Panc1 (cell line): ENCODE data around the gene ENPP7.

Experiments used
- POLR2AphosphoS5 ChIP-seq: IDR thresholded peaks from 2 replicates; pipeline ENCODE4 v1.6.1; 2012; ENCODE audit warnings: mild to moderate bottlenecking, low read depth, low read length, moderate library complexity
- TF ChIP-seq, protein P1 (sequence below): fragments of 450-650 bp; IDR thresholded peaks from 2 replicates; pipeline ENCODE4 v1.5.1; 2017; ENCODE audit warnings: mild to moderate bottlenecking
- TF ChIP-seq, protein P2 (sequence below), 2 experiments: IDR thresholded peaks; 2 replicates each; pipeline ENCODE4 v1.6.1; 2011 to 2012; ENCODE audit warnings: low read depth in 2 of 2, control low read depth in 1 of 2, low read length in 1 of 2, mild to moderate bottlenecking in 1 of 2, moderate library complexity in 1 of 2; ENCODE audit not compliant: insufficient read depth in 1 of 2

DNA sequence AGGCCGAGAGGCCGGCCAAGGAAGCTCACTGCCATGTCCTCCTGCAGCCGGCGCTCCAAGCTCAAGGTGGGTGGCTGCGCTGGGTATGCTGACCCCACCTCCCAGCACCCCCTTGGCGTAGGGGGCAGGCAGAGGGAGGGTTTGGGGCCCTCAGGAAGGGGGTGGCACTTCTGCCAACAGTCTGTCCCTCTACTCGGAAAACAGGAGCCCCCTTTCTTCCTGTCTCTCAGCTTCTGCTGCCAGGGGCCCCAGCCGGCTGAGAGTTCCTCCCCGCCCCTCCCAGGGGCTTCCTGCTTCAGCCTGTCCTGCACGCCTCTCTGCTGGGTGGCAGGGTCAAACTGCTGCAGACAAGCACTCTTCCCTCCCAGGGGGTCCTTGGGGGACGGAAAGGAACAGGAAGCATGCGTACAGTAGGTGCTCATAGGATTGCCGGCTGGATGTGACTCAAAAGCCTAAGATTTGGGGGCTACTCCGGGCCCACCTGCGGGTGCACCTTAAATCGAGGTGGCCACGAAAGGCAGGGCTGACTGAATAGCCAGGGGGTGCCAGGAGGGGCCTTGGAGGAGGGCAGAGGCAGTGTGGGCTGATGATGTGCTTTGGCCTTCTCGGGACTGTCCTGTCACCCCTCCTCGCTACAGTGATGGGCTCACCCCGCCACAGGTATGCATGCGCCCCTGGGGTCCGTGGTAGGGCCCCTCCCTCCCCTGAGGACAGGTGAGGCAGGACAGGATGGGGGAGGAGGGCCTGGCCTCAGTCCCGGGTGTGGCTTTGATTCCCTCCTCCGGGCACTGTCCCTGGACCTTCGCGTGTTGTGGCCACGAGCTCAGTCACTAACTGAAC lies 51.2 kb downstream of the ENPP7 start:
- TF ChIP-seq, protein P1, sequence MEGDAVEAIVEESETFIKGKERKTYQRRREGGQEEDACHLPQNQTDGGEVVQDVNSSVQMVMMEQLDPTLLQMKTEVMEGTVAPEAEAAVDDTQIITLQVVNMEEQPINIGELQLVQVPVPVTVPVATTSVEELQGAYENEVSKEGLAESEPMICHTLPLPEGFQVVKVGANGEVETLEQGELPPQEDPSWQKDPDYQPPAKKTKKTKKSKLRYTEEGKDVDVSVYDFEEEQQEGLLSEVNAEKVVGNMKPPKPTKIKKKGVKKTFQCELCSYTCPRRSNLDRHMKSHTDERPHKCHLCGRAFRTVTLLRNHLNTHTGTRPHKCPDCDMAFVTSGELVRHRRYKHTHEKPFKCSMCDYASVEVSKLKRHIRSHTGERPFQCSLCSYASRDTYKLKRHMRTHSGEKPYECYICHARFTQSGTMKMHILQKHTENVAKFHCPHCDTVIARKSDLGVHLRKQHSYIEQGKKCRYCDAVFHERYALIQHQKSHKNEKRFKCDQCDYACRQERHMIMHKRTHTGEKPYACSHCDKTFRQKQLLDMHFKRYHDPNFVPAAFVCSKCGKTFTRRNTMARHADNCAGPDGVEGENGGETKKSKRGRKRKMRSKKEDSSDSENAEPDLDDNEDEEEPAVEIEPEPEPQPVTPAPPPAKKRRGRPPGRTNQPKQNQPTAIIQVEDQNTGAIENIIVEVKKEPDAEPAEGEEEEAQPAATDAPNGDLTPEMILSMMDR, result no peak
- TF ChIP-seq, protein P2, sequence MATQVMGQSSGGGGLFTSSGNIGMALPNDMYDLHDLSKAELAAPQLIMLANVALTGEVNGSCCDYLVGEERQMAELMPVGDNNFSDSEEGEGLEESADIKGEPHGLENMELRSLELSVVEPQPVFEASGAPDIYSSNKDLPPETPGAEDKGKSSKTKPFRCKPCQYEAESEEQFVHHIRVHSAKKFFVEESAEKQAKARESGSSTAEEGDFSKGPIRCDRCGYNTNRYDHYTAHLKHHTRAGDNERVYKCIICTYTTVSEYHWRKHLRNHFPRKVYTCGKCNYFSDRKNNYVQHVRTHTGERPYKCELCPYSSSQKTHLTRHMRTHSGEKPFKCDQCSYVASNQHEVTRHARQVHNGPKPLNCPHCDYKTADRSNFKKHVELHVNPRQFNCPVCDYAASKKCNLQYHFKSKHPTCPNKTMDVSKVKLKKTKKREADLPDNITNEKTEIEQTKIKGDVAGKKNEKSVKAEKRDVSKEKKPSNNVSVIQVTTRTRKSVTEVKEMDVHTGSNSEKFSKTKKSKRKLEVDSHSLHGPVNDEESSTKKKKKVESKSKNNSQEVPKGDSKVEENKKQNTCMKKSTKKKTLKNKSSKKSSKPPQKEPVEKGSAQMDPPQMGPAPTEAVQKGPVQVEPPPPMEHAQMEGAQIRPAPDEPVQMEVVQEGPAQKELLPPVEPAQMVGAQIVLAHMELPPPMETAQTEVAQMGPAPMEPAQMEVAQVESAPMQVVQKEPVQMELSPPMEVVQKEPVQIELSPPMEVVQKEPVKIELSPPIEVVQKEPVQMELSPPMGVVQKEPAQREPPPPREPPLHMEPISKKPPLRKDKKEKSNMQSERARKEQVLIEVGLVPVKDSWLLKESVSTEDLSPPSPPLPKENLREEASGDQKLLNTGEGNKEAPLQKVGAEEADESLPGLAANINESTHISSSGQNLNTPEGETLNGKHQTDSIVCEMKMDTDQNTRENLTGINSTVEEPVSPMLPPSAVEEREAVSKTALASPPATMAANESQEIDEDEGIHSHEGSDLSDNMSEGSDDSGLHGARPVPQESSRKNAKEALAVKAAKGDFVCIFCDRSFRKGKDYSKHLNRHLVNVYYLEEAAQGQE (IDR thresholded peaks at IDR 0.05; ENCODE audit: insufficient read depth in 1 of 2, low read depth in 2 of 2, low read length in 1 of 2), result no peak
- no peak for TF ChIP-seq POLR2AphosphoS5
